NCI-H1417 treated with DMSO at 0.1 percent for 48 hours (cell line): ENCODE data around the gene DCLK2.

Experiments
- DNase-seq: peaks from one replicate; lab custom pipeline; 2025; lab: John Stamatoyannopoulos, UW

DCLK2 gene

DNA sequence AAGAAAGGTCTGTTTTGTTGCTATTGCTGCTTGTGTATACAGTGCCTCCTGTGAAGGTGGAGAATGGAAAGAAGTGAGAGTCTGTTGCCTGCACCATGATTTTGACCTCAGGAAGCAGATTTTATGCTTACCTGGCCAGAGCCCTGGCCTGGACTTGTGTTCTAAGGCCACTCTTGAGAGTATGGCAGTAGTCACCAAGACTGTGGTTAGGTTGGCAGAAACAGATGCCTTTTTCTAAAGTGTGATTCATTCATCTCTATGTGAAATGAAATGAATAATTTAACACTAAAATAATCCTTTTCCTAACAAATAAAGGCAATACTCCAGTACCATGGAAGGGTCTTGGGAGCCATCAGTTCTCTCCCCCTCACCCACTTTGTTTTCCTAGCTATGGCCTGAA, 161.8 kb downstream of the DCLK2 start:
- DNase-seq: no peak

DNA sequence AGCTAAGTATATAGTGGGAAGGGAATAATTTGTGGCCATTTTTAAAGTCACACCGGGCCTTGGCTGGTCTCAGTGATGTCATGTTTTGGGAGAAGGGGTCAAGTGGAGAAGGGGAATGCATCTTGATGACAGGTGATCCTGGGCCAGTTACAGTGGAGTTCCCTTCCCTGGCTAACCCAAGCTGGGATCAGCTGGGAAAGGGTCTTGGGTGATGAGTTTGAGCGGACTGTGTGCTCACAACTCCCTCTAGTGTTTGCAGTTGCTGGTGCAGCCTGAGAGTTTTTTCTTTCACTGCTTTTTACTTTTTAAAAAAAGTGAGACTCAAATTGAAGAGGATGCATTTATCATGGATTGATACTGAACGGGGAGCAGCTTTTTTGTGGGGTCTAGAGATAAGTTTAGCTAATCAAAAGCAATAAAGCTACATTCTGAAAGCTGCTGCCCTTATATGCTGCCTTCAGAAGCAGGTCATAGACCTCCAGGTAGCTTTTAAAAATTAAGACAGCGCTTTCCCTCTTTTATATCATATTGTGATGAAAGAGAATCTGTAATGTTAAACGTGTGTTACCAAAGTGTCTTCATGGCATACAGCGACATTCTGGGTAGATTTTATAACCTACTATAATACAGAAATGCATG, 164.7 kb downstream of the DCLK2 start:
- DNase-seq: no peak

DNA sequence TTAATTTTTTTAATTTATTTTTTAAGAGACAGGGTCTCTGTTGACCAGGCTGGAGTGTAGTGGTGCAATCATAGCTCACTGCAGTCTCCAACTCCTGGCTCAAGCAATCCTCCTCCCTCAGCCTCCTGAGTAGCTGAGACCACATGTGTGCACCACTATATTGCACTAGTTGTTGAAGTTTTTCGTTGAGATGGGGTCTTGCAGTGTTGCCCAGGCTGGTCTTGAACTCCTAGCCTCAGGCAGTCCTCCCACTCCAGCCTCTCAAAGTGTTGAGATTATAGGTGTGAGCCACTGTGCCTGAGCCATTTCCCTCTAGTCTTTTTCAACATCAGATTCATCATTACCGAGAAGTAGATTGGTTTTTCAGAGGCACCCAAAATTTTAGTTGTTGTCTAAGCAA, 165.7 kb downstream of the DCLK2 start:
- DNase-seq: no peak

DNA sequence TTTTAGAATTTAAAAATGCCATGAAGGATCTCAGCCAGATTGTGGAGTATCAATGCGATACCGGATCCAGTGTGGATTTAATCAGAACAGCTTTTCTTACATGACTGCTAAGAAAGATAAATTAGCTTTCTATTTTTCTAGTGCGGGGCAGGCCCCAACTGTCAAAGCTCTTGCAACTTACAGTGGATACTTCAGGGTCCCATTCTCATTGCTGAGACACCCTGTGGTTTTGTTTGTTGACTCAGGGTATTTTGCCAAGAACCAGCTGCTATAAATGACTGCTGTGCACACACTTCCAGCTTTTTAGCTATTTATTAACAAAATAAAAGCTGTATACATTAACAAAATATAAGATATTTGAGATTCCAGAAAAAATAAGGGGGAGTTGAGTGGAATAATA, 166.4 kb downstream of the DCLK2 start:
- peak; percentile 32 for DNase-seq

DNA sequence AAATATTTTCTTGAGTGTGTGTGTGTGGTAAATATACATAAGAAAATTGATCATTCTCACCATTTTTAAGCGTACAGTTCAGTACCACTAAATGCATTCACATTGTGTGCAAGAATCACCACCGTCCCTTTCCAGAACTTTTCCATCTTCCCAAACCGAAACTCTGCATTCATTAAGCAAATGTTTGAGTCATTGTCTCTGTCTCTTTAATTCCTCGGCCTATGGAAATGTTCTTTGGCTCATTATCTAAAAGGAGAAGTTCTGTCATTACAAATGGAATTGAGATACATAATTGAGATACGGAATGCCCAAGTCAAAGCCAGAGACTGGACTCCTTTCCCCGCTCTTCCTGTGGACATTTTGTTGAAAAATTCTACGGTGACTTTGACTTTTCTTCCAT, 168.9 kb downstream of the DCLK2 start:
- no peak for DNase-seq

DNA sequence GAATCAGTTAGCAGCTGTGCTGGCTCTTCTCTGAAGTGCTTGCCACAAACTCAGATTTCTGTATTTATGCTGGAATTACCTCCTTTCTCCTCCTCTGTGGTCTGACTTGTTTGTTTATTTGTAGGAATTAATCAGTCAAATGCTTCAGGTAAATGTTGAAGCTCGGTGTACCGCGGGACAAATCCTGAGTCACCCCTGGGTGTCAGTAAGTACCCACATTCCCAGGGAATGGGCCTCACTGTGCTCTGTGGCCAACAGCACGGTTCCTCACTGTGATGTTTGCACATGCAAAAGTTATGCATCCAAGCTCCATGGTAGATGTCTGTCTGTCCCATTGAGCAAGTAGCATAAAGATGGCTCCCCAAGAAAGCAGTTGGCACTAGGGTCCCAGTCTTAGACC, 169.9 kb downstream of the DCLK2 start:
- DNase-seq: no peak

DNA sequence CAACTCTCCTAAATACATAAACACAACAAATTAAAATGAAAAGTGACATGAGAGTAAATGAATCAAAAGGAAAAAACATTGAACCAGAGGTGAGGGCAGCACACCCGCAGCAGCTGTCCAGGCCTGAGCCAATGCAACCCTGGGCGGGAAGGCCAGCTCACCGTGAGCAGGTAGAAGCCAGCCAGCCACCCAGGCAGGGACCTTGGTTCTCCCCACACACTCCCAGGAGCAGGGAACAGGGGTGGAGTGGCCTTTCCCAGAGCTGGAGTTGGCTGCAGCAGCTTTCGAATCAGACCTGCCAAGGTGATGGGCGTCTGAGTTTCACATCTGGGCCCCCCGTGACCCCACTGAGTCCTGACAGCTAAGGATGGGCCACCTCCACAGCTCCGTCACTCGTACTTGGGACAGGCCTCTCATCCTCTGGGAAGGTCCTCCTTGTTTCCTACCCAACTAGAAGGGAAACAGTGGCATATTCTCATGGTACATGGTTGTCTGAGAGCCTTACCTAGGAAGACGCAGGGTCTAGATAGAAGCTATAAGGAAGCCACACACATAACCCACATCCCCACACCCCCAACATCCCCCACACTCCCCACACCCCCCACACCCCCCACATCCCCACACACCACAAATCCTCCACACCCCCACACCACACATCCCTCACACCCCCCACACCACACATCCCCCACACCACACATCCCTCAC, 172.2 kb downstream of the DCLK2 start:
- no peak for DNase-seq

DNA sequence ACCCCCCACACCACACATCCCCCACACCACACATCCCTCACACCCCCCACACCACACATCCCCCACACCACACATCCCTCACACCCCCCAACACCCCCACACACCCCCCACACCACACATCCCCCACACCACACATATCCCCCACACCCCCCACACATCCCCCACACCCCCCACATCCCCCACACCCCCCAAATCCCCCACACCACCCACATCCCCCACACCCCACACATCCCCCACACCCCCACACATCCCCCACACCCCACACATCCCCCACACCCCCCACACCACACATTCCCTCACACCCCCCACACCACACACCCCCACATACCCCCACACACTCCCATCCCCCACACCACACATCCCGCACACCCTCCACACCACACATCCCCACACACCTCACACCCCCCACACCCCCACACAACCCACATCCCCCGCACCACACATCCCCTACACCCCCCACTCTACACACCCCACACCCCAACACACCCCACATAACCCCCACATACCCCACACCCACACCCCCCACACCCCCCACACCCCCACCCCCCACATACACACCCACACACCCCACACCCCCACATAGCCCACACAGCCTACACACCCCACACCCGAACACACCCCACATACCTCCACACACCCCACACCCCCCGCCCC, 172.9 kb downstream of the DCLK2 start:
- DNase-seq: no peak

DNA sequence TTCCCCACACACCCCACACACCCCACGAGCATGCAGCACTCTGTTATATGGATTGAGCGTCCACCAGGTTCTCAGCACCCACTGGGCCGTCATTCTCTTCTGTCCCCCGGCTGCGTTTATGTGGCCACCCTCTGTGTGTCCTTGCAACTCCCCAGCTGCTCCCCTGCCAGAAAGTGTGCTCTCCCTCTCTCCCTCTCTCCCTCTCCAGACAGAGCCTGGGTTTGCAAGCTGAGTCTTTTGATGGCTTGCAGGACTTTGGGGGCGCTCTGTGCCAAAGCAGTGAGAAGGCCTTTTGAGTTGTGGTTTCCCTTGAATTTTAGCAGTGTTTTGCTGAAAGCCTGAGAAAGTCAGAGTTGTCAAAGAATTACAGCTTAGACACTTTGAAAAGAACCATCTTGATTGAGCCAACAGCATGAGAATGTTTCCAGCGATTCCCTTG, 173.5 kb downstream of the DCLK2 start:
- DNase-seq: no peak

DNA sequence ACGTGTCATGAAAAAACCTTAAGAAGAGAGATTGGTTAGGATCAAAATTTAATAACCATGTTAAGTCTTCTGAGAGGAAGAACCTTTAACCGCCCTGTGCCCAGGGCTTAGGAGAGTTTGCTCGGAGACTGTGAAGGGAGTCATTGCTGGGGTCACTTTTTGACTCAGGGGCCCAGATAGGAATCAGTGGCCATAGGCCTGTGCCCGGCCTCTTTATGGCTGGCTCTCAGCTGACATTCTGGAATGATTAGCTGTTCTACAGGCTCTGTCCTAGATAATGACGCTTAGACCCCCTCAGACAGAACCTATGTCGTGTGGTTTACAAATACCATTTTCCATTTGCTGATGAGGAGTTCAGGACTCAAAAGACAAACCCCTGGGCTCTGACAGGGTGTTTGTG, 174.1 kb downstream of the DCLK2 start:
- no peak for DNase-seq

DNA sequence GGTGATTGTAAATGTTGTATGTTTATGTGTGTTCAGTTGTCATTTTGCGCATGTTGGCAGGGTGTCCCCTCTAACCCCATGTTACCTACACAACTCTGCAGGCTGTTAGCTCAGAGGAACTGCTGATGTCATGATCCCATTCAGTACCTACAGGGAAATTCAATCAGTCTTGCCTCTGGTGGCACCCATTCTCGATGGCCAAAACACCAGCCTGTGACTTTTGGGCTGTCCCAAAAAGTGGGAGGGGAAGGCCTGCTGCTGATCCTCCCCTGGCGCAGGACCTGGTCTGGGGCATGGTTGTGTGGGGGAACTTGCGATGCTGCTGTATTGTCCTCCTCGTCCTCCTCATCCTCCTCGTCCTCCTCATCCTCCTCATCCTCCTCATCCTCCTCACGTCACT, 174.5 kb downstream of the DCLK2 start:
- no peak for DNase-seq

DNA sequence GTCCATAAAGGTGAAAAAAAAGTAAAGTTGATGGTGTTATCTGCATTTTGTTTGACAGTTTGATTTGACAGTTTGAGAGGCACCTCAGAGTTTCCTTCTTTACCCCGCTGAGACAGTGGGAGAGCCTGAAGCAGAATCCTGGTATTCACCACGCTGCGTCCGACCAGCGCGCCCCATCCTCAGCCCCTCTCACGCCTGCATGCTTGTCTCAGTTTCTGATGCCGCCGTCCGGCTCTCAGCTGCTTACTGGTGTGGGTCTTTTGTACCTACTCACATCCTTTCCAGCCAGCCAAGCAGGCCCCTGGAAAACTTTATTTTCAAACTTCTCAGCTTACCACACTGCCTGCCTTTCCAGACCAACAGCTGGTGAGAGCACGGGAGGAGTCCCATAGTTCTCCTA, 175.2 kb downstream of the DCLK2 start:
- no peak for DNase-seq

DNA sequence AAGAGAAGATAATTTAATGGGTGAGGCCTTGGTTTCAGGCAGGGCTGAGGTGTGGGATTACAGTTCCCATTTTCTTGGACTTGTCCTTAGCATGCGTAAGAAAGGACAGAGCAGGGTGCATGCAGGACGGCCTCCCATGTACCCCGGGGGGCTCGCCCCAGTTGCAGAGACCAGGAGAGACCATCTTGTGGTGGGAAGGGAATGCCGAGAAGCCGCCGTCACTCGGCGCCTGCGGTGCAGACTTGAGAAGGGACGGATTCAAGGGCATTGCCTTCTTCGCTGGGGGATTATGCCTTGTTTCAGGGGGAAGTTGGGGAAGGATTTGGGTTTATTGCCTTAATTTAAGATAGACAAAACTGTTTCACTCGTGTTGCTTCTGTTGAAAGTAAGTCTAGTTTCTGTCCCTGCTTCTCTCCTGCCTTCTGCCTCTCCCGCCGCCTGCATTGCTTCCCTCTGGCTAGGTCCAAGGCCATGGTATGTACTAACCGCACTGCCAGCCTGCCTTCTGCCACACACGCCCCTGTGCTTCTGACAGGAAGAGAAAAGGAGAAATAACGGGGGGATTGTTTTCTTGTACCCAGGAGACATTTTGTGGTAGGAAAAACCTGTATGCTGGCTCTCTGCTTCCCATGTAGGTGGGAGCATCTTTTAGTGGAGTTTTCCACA, 175.9 kb downstream of the DCLK2 start:
- DNase-seq: no peak

DNA sequence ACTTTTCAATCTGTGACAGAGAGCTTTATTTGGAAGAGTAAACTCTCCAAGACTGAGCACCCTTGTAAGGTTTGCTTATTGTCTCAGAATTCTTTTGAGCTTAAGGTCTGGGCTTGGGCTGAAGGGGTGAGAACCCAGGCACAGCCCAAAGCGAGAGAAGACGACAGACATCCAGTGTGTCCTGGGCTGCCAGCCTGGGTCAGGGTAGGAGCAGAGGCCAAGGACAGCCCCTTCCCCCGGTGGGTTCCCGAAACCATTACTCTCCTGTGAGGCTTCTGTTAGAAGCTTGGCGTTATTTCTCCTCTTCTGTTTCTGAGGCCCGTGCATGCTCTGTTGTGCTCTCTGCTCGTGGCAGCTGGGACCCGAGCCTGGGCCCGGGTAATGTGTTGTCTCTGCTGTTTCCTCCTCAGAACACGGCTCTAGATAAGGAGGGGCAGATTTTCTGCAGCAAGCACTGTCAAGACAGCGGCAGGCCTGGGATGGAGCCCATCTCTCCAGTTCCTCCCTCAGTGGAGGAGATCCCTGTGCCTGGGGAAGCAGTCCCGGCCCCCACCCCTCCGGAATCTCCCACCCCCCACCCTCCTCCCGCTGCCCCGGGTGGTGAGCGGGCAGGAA, 177.5 kb downstream of the DCLK2 start:
- DNase-seq: no peak

DNA sequence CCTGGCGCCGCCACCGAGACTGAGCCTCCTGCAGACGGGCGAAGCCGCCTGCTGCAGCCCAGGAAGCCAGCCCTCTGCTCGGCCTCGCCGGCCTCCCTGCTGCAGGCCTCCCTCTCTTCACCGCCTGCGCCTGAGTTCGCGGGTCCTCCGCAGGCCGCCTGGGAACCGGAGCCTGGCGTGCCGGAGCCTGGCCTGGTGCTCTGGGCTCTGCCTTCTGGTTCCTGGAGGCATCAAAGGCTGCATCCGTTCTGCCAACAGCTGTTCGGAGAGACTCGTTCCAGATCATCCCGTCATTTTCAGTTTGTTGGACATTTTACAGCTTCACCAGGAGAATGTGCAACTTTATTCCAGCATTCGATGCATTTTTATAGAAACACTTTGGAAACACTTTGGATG, 178.0 kb downstream of the DCLK2 start:
- no peak for DNase-seq

DNA sequence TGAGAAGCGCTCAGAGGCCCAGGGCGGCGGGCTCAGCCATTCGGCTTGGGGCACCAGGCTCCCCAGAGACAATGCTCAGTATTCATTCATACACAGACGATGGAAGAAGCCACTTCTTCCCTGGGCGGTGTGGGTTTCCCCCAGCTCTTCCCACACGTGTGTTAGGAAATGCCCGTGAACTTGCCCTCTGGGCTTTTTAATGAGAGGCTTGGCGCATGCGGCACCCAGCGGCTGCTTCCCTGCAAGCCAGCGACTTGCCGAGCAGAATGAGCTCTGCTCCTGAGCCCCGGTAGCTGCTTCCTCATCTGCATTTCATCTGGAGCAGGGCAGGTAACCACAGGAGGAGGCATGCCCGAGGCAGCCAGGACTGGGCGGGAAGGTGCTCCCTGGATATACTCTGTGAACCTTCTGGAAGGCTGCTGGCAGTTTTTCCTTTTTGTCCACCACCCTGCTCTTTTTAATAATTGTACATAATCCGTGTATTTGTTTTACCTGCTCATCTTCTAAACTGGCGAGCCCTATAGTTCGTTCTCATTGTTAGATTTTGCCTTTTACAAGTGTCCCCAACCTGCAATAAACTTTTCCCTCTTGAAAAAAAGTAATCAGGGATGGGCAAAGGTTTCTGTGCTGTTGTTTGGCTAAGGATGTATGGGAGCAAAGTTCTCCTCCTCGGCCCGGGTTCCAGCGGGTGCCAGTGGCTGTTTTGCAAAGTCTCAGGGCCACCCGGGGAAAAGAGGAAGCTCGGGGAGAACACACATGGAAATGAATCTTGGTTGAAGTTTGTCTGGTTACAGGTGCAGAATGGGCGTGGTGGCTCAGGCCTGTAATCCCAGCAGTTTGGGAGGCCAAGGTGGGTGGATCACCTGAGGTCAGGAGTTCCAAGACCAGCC, 178.8 kb downstream of the DCLK2 start:
- no peak for DNase-seq

DNA sequence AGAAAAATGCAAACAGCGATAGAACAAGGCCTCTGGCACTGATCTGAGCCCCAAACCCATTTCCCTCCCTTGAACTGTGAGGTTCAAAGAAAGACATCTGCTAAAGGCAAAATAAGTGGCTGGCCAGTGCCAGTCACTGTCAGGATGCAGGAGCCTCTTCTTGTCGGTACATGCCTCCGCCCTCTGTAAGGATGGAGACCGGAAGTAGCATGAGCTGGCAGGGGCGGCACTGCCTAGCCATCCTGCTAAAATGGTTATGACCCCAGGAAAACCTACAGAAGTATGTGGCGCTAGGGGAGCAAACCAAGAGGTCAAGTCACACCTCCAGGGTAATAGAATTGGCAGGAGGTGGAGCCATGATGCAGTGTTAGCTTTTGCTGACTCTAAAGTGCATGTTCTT, 180.3 kb downstream of the DCLK2 start:
- DNase-seq: no peak

DNA sequence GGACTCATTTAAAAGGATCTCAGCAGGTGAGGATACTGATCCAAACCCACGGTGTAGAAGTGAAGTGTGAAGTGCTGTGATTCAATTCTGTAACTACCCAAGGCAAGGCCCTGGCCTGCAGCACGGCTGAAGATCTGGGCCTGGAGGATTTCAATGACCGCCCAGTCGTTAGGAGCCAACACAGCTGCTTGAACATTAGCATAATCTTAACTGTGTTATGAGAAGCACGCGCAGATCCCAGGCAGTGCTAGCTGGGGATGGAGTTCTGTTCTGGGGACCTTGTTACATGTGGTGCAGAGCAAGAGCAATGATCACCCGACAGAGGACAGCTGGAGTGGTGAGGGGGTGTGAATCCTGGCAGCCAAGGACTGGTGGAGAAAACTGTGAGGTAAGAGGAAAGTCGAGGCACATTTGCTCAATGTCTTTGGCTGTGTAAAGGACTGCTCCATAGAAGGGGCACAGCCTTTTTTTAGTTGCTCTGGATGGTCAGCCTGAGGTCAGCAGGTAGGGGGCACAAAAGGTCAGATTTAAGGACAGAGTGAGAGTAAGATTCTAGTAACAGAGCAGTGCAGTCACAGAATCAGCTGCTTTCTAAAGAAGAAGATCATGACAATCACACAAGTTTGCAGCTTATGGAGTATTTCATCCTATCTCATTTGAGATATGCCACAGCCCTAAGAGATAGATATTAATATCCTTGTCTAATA, 181.8 kb downstream of the DCLK2 start:
- no peak for DNase-seq

DNA sequence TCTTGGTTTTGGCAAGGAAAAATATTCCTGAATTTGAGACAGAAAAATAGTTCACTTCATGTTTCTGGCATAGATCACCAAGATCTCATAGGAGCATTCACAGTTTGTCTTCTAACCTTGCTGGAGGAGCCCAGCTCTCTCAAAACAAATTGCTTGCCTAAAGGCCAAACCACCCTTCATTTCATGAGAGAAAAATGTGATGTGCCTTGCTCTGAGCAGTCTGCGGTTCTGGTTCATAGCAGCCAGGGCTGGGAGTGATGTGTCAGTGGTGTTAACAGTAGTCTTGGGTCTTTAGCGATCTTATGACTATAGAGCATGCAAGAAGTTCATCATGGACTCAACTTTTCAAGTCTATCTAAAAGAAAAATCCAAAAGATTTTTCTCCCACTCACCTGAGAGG, 183.3 kb downstream of the DCLK2 start:
- no peak for DNase-seq

DNA sequence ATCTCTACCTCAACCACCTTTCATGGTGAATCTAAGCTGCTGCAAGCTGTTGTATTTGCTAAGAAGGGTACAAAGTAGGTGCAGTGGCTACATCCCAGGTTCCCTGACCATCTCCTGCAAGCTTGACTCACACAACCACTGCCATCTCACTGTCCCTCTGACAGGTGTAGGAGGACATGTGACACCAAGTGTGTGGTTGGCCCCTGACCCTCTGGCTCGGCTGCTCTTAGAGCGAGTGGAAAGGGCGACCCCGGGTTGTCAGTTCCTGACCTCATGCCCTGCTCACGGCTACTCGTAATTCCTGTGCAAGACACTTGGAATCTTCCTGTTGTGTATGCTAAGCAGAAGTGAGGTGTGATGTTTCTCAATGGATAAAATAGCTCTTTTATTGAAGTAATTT, 184.4 kb downstream of the DCLK2 start:
- DNase-seq: no peak

DNA sequence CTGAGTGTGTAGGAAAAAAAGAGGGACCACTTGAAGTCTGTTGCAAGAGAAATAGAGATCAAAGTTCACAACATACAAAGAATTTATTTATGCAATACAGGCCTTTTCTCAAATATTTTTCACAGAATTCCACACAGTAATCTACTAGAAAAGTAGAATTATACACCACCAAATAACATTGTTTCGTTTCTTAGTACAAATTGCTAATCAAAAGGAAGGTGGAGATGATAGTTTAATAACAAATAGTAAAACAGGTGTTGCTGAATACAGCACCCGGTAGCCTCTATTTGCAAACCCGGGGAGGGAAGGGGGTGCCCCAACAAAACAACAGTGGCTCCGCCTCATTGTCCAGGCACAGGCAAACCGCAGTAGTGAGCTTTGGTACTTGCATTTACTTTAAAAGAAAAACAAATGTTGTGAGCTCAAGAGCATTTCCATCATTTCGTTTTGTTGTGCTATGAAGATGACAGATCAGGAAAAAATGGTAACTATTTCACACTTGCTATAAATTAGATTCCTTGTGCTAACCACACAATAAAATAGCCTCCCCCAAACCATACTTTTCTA, 186.4 kb downstream of the DCLK2 start:
- no peak for DNase-seq
